ENCODE results near the gene TMPRSS9.

- TF ChIP-seq CTCF (IDR thresholded peaks at IDR 0.05; ENCODE audit: poor library complexity, severe bottlenecking) (no peak), POLR2AphosphoS5 (IDR thresholded peaks at IDR 0.05) (no peak)
These were observed 768 bp downstream of the TMPRSS9 start for GRCh38 chr19:2360833-2361232.

Measured in neural cell (in vitro differentiated cells).